Stomach smooth muscle (tissue), 2 donors: ENCODE data around the gene DMRTA2.
A peak's percentile ranks its signal among the peaks of the same experiment; 100 is the strongest.

Experiments used
- H3K27ac ChIP-seq: one replicate; pipeline ENCODE4 v1.7.0; 2013; ENCODE audit warnings: mild to moderate bottlenecking, low read length, inconsistent platforms
- H3K27me3 ChIP-seq, 2 donors: one replicate each; pipeline ENCODE4 v1.7.0; 2013; ENCODE audit warnings: low read length in 2 of 2; ENCODE audit not compliant: insufficient read depth in 2 of 2, control insufficient read depth in 1 of 2
- H3K36me3 ChIP-seq, 2 donors: one replicate each; pipeline ENCODE4 v1.7.0; 2013; ENCODE audit warnings: low read length in 2 of 2; ENCODE audit not compliant: control insufficient read depth in 2 of 2, insufficient read depth in 2 of 2
- H3K4me1 ChIP-seq: one replicate; pipeline ENCODE4 v1.7.0; 2013; ENCODE audit warnings: low read length; ENCODE audit not compliant: control insufficient read depth, insufficient read depth
- H3K4me3 ChIP-seq, 2 donors: one replicate each; pipeline ENCODE4 v1.7.0; 2013; ENCODE audit warnings: low read length in 2 of 2
- H3K9ac ChIP-seq, 2 donors: one replicate each; pipeline ENCODE4 v1.7.0; 2013; ENCODE audit warnings: low read length in 2 of 2, mild to moderate bottlenecking in 1 of 2
- H3K9me3 ChIP-seq, 2 donors: one replicate each; pipeline ENCODE4 v1.7.0; 2013; ENCODE audit warnings: low read length in 2 of 2; ENCODE audit not compliant: control insufficient read depth in 2 of 2
- donor health status: healthy.
- donor health status: Pancreatic carcinoma.

Gene DMRTA2

DNA sequence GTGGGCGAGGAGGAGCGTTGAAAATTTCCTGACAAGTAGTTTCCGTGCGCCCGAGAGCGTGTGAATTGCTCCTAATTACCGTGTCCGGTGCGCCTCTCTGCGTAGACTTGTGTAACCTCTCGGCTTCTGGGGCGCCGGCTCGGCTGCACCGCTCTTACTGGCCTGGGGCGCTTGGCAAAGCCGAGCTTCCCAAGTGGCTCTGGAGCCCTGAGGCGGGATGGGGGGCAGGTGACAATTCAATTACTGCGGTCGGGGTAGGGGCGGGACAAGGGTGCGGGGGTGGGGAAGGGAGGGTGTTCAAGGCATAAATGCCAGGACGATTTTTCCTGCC lies 392 bp upstream of the DMRTA2 start:
- Histone ChIP-seq H3K27me3 (peaks cover 78 to 98% of the 10 kb centered on the region in 2 donors), H3K4me3 (peak overlapping the region; percentile 13 to 67), H3K4me1 (peaks cover 50% of the 10 kb centered on the region), H3K9me3 (peaks cover 3% of the 10 kb centered on the region in 2 donors), H3K36me3 (no peaks in the 10 kb centered on the region), H3K9ac (no peak overlapping the region), H3K27ac (no peak overlapping the region)

DNA sequence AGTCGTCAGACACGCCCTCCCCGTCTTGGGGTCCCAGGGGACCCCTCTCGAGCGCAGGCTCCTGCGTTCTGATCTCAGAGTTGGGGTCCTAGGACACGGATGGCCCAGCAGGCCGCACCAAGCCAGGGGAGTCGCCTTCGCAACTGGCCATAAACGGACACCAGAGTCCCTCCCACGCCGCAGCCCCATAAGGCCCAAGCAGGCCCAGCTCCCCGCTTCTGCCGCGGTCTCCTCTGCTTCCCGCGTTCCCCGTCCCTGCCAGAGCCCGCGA lies 633 bp downstream of the DMRTA2 start:
- Histone ChIP-seq H3K9ac (no peak overlapping the region), H3K27me3 (peaks cover 77 to 98% of the 10 kb centered on the region in 2 donors), H3K9me3 (peaks cover 0 to 3% of the 10 kb centered on the region in 2 donors), H3K4me1 (peaks cover 51% of the 10 kb centered on the region), H3K27ac (no peak overlapping the region), H3K4me3 (peak overlapping the region in 1 of 2 donors; percentile 61), H3K36me3 (no peaks in the 10 kb centered on the region)

DNA sequence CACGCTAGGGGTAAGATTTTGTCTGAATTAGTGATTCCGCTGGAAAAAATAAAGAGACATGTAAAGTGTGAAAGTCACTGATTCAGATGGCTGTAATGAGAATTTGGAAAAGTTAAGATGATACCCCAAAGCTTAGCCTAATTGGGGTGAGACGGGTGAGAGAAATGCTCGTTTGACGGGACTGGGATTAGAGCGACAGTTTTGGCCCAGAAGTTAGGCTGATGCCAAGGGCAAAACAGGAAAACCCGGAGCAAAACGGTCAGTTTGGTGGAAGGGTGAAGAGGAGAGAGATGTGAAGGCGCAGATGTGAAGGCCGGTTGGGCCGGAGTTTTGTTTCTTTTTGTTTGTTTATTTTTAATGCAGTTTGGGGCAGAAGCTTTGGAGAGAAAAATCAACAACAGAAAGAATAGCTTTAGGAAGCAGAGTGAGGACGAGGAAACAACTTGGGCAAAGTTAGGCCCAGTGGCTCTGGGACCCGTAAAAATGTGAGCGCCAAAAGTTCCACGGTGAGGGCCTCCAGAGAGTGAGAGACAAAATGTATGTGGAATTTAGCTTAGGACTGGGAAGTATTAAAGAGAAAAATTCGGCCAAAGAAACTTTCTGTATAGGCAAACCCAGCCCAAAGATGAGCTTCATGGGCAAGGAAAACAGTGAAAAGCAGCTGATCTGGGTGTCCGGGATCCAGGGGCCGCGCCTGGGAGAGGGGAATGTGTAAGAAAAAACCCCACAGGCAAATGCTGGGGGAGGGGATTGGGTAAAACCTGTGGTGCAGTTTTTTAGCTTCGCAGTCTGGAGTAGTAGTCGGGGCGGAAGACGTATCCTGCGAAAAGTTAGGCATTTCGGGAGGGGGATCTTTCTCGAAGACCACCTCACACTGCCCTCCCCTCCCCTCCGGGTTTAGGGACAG lies 1.2 kb downstream of the DMRTA2 start:
- no peak overlapping the region for H3K9ac ChIP-seq
- peaks cover 0 to 3% of the 10 kb centered on the region in 2 donors for H3K9me3 ChIP-seq
- H3K4me3 ChIP-seq: no peak overlapping the region
- no peak overlapping the region for H3K27ac ChIP-seq
- peaks cover 76 to 98% of the 10 kb centered on the region in 2 donors for H3K27me3 ChIP-seq
- H3K4me1 ChIP-seq: peaks cover 50% of the 10 kb centered on the region
- H3K36me3 ChIP-seq: no peaks in the 10 kb centered on the region

DNA sequence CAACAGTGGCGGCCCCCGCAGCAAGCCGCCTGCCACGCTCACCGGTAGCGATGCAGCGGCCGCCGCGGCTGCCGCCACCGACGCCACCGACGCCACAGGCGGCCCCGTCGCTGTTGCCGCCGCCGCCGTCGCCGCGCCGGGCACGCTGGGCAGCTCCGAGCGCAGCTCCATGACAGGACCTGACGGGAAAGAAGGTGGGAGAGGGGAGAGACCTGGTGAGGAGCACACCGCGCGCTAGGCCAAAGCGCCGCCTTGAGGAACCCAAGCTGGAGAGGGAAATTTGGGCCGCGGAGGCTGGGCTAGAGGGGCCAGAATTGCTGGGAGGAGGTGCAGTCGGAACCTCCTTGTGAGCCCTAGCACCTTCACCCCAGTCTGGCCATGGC lies 1.9 kb downstream of the DMRTA2 start:
- H3K4me3 ChIP-seq: peak overlapping the region in 1 of 2 donors; percentile 29
- H3K36me3 ChIP-seq: no peaks in the 10 kb centered on the region
- no peak overlapping the region for H3K9ac ChIP-seq
- H3K9me3 ChIP-seq: peaks cover 0 to 3% of the 10 kb centered on the region in 2 donors
- peaks cover 54% of the 10 kb centered on the region for H3K4me1 ChIP-seq
- H3K27me3 ChIP-seq: peaks cover 81 to 98% of the 10 kb centered on the region in 2 donors
- H3K27ac ChIP-seq: no peak overlapping the region

DNA sequence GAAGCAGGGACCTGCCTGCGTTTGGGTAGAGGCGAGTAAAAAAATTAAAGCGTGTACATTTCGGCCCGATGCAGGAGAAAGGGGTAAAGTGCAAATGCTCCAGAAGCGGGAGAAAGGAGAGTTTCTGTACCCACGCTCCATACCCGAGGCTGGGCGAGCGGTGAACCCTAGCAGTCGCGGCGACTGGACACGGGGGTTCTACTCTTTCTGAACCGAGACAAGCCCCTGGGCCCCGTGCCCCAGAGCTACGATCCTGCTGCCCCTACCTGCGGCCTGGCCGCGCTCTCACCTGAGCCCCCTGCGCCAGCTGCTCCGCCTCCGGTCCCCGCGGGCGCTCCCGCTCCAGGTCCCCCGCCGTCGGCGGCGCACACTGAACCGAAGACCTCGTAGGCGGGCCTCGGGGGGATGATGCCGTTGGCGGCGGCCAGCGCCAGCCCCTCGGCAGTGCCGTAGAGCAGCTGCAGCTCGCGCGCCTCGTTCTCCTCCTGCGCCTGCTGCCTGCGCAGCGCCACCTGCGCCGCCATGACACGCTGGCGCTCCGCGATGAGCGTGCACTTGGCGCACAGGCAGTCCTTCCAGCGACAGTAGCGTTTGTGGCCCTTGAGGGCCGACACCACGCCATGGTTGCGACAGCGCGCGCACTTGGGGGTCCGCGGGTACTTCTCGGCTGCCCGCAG lies 2.4 kb downstream of the DMRTA2 start:
- Histone ChIP-seq H3K27ac (no peak overlapping the region), H3K9ac (no peak overlapping the region), H3K36me3 (no peaks in the 10 kb centered on the region), H3K9me3 (peaks cover 0 to under 1% of the 10 kb centered on the region in 2 donors), H3K4me3 (peak overlapping the region in 1 of 2 donors; percentile 29), H3K27me3 (peaks cover 80 to 98% of the 10 kb centered on the region in 2 donors), H3K4me1 (peaks cover 54% of the 10 kb centered on the region)

DNA sequence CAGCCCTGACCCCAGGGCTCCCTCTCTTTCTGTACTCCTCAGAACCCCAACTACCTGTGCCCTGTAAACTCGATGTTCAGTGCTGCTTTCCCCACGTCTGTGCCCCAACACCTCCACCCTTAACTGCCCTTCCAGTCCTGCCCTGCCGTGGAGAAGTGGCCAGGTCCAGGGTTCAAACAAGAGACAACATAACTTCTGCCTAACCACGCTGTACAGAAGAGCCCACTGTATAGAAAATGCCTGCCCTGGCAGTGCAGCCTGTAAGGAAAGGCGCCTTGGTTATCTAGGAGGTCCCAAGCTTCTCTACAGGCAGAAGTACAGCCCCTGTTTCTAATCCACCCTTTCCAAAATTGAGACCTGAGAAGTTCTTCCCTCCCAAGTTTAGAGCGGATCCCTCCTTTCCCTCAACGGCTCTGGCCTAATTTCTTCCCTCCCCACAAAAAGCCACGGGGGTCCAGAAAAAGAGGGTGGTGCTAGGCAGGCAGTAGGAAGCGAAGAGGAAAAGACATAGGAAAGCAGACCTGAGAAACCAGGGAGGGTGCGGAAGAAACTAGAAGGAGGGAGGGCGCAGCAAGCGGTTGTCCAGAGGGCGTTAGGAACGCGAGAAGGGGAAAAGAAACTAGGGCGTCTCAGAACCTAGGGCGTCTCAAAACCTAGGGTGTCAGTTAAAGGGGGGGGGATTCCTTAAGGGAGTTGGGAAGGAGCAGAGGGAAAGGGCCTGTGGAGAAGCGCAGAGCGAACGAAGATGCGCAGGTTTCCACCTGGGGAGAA lies 3.2 kb downstream of the DMRTA2 start:
- Histone ChIP-seq H3K4me3 (no peak overlapping the region), H3K9ac (no peak overlapping the region), H3K36me3 (no peaks in the 10 kb centered on the region), H3K9me3 (no peaks in the 10 kb centered on the region), H3K4me1 (peaks cover 51% of the 10 kb centered on the region), H3K27ac (no peak overlapping the region), H3K27me3 (peaks cover 79 to 98% of the 10 kb centered on the region in 2 donors)

DNA sequence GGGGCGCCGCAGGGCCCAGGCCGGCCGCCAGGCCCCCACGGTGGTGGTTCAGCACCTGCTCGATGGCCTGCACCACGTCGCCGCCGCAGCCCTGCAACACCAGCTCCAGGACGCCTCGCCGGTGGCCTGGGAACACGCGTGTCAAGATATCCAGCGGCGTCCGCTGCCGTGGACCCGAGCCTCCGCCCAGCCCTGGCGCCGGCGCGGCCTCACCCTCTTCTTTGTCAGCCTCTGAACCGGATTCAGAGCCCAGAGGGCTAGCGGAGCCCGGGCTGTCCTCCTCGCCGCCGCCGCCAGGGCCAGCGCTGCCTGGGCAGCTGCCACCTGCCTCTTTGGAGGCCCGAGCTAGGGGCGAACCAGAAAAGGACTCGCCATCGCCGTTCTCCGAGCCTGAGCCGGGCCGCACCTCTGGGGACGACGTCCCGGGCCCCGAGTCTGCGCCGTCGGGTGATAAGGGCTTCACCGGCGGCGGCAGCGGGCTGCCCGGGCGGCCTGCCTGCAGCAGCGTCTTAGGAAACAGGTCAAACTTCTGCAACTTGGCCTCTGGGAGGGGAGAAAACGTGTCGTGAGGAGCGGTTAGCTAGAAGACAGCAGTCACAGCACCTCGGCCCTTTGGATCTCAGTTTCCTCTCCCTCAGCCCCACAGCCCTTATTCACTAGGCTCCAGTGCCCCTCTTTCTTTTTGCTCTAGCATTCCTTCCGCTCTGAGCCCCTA lies 3.9 kb downstream of the DMRTA2 start:
- H3K27ac ChIP-seq: no peak overlapping the region
- no peaks in the 10 kb centered on the region for H3K36me3 ChIP-seq
- H3K9ac ChIP-seq: no peak overlapping the region
- peaks cover 79 to 94% of the 10 kb centered on the region in 2 donors for H3K27me3 ChIP-seq
- peak overlapping the region in 1 of 2 donors; percentile 29 for H3K4me3 ChIP-seq
- peaks cover 45% of the 10 kb centered on the region for H3K4me1 ChIP-seq
- no peaks in the 10 kb centered on the region for H3K9me3 ChIP-seq

DNA sequence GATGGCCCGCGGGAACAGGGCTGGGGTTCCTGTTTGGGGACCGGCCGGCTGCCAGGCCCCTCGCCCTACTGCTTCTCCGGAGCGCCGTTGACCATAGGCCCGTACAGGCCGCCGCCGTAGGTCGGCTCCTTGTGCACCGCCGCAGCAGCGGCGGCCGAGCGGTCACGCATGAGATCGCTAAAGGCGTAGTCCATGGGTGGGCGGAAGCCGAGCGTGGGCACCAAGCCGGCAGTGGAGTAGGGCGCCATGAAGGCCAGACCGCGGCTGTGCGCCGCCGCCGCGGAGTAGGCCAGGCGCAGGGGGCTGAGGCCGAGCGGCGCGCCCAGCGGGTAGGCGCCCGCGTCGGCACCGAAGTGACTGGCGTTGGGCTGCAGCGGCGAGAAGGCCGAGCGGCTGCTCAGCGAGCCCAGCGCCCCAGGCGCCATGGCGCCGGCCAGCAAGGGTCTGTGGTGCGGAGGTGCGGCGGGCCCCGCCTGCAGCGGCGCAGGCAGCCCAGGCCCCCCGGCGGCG lies 4.6 kb downstream of the DMRTA2 start:
- Histone ChIP-seq H3K27ac (no peak overlapping the region), H3K27me3 (peaks cover 81 to 90% of the 10 kb centered on the region in 2 donors), H3K4me1 (peaks cover 39% of the 10 kb centered on the region), H3K36me3 (no peaks in the 10 kb centered on the region), H3K9me3 (no peaks in the 10 kb centered on the region), H3K9ac (no peak overlapping the region), H3K4me3 (peak overlapping the region; percentile 43 to 61)

DNA sequence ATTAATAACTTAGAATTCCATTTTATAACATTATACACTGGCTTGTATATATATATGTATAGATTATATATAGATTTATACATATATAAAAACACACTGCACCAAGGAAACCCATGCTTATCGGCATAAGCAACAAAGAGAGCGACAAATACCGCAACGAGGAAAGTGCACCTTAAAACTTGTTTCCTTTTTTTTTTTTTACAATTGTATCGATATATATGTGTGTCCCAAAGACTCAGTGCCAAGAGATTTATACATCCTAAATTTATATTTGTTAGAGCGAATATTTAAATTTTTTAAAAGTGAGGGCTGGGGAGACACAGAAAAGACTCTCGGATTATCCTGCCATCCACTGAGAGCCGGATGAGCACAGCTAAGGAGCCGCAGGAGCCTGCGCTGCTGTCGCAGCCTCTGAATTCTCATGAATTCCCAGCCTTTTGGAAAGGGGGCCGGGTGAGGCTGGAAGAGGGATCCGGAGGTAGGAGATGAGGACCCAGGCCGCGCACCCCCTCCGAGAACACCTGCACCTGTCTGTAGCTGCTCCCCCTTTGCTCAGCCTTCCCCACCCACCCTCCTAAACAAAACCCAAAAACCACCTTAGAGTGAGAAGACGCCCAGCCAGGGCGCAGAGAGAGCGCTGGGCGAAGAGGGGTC lies 5.2 kb downstream of the DMRTA2 start:
- Histone ChIP-seq H3K27ac (no peak overlapping the region), H3K36me3 (no peaks in the 10 kb centered on the region), H3K9me3 (no peaks in the 10 kb centered on the region), H3K4me1 (peaks cover 34% of the 10 kb centered on the region), H3K4me3 (peak overlapping the region in 1 of 2 donors; percentile 61), H3K27me3 (peaks cover 77 to 84% of the 10 kb centered on the region in 2 donors), H3K9ac (no peak overlapping the region)

DNA sequence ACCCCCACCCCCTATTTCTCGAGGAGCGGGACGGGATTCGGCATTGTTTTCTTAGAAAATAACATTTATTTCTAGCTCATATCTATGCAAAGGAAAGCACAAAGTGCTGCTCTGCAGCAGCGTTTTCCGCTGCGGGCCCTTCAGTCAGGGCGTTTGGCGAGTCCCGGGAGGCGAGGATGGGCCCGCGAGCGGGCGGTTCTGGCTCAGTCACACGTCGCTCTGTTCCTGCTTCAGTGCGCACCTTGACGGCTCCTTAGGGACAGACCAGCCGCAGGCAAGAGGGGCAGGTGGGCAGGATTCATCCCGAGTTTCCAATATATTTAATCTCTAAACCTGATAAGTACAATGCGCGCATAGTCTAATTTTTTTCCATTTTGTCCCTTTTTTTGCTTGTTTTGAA lies 5.7 kb downstream of the DMRTA2 start:
- Histone ChIP-seq H3K4me1 (peaks cover 28% of the 10 kb centered on the region), H3K4me3 (no peak overlapping the region), H3K9ac (no peak overlapping the region), H3K27me3 (peaks cover 71 to 78% of the 10 kb centered on the region in 2 donors), H3K36me3 (no peaks in the 10 kb centered on the region), H3K9me3 (peaks cover 0 to 3% of the 10 kb centered on the region in 2 donors), H3K27ac (no peak overlapping the region)
